ENCODE results near the gene CELF4. TPM values are rescaled to one million over a fixed set of nuclear protein-coding genes. Genes with fewer than 3 reads are reported as not detected.

The CELF4 gene
- 1 to 10 TPM in 2 of 7 donors, under 1 TPM in 5; 0.74 to 3.5 (median 0.84) TPM for total RNA-seq
- polyA plus RNA-seq = under 1 TPM; 0.46 to 0.54 (median 0.50) TPM
- long read RNA-seq, donor 1 = 0 reads
- long read RNA-seq, donor 2, partial matches to known transcripts = 0 of 1 reads
- long read RNA-seq, donor 2, other reads (novel, unspliced or antisense) = 0 of 1 reads

- Histone ChIP-seq H3K27ac (peak within 1 kb of the TSS in 5 of 8 donors; percentile 22 to 71 (median 59)), H3K4me1 (peaks cover 0 to 35% (median 29%) of the 10 kb centered on the region in 6 donors), H3K27me3 (replicated peaks in 1 of 7) (peaks cover 0 to 93% (median 45%) of the 10 kb centered on the region in 7 donors), H3K4me3 (peak within 1 kb of the TSS; percentile 41 to 69 (median 55)), H3K9me3 (no peaks in the 10 kb centered on the region), H3K36me3 (no peaks in the 10 kb centered on the region)
- 2 to 6% (median 3%) methylated on average over 59 to 62 of the region's 62 CpGs for WGBS, 5 donors
- intact Hi-C loops (cut with DNase I; ENCODE audit: low total_unique reads) = no loop called here
- peak; percentile 74 for DNase-seq
- no peak for TF ChIP-seq CTCF (IDR thresholded peaks at IDR 0.05 in 8 of 11, conservative IDR thresholded peaks at IDR 0.05 in 3 of 11)
- TF ChIP-seq POLR2A (IDR thresholded peaks at IDR 0.05) = no peak
- no peak for TF ChIP-seq POLR2AphosphoS5 (IDR thresholded peaks at IDR 0.05)
Measured at GRCh38 chr18:37565101-37565976, at the start of gene CELF4. Gene CELF4, minus strand, starts transcription at chr18:37565798.

- intact Hi-C loops (cut with DNase I; ENCODE audit: low total_unique reads) = no loop called here
- DNase-seq = no peak
- Histone ChIP-seq H3K4me3 (no peak overlapping the region), H3K4me1 (peaks cover 0 to 16% (median 0%) of the 10 kb centered on the region in 6 donors), H3K27ac (peak overlapping the region in 4 of 8 donors; percentile 61 to 71 (median 66)), H3K9me3 (peaks cover 0 to 6% (median 0%) of the 10 kb centered on the region in 8 donors), H3K36me3 (no peaks in the 10 kb centered on the region), H3K27me3 (replicated peaks in 1 of 7) (no peaks in the 10 kb centered on the region)
- WGBS, 5 donors = 61 to 76% (median 68%) methylated on average over 1 of the region's 1 CpG
- no peak for TF ChIP-seq CTCF (IDR thresholded peaks at IDR 0.05 in 8 of 11, conservative IDR thresholded peaks at IDR 0.05 in 3 of 11)
- no peak for TF ChIP-seq POLR2A (IDR thresholded peaks at IDR 0.05)
- no peak for TF ChIP-seq POLR2AphosphoS5 (IDR thresholded peaks at IDR 0.05)
Measured at GRCh38 chr18:37613253-37613565, 47.6 kb upstream of the CELF4 start.

GRCh38 chr18:37612524-37613252, 47.1 kb upstream of the CELF4 start:
- Histone ChIP-seq H3K4me1 (peaks cover 0 to 16% (median 0%) of the 10 kb centered on the region in 6 donors), H3K27me3 (replicated peaks in 1 of 7) (no peaks in the 10 kb centered on the region), H3K27ac (peak overlapping the region in 6 of 8 donors; percentile 36 to 71 (median 62)), H3K9me3 (peaks cover 0 to 6% (median 0%) of the 10 kb centered on the region in 8 donors), H3K36me3 (no peaks in the 10 kb centered on the region), H3K4me3 (no peak overlapping the region)
- TF ChIP-seq POLR2AphosphoS5 (IDR thresholded peaks at IDR 0.05) (peak in 1 of 3 donors; percentile 15), CTCF (IDR thresholded peaks at IDR 0.05 in 8 of 11, conservative IDR thresholded peaks at IDR 0.05 in 3 of 11) (no peak)
- DNase-seq = no peak
- intact Hi-C loops (cut with DNase I; ENCODE audit: low total_unique reads) = no loop called here
- WGBS, 5 donors = 44 to 62% (median 57%) methylated on average over 5 of the region's 5 CpGs

Data from spleen (tissue), 13 donors.